Coronary artery (tissue), 2 donors: ENCODE results near the gene GPHN.

Source experiments
- DNase-seq: peaks from one replicate; pipeline ENCODE4 v3.0.0-alpha.2; 2017; ENCODE audit warnings: low spot score
- H3K27ac ChIP-seq, 2 donors: fragments of 200-600 bp; sonication (generic); one replicate each; pipeline ENCODE4 v1.5.1; 2016 to 2019
- H3K4me3 ChIP-seq: fragments of 200-600 bp; sonication (generic); 2 replicates; pipeline ENCODE4 v1.5.1; 2016; ENCODE audit warnings: mild to moderate bottlenecking, moderate library complexity
- CTCF ChIP-seq: fragments of 200-600 bp; sonication (generic); IDR thresholded peaks from one replicate; pipeline ENCODE4 v1.5.1; 2019; ENCODE audit warnings: antibody characterized with exemption

The GPHN gene

GRCh38 chr14:66758031-66758613 lies 250.2 kb downstream of the GPHN start:
- TF ChIP-seq CTCF, result no peak
- Histone ChIP-seq H3K4me3 (no peak overlapping the region), H3K27ac (no peak overlapping the region)
- DNase-seq, result no peak

- Histone ChIP-seq H3K27ac (no peak overlapping the region), H3K4me3 (no peak overlapping the region)
- no peak for TF ChIP-seq CTCF
- no peak for DNase-seq
Observed at GRCh38 chr14:66772146-66772545, 264.2 kb downstream of the GPHN start.

GRCh38 chr14:66782853-66783252 lies 274.9 kb downstream of the GPHN start:
- no peak for TF ChIP-seq CTCF
- Histone ChIP-seq H3K27ac (no peak overlapping the region), H3K4me3 (no peak overlapping the region)
- DNase-seq, result no peak

GRCh38 chr14:66790101-66790500 lies 282.2 kb downstream of the GPHN start:
- no peak for DNase-seq
- H3K27ac ChIP-seq, result no peak overlapping the region
- TF ChIP-seq CTCF, result no peak
- no peak overlapping the region for H3K4me3 ChIP-seq

- TF ChIP-seq CTCF, result no peak
- DNase-seq, result no peak
- Histone ChIP-seq H3K4me3 (no peak overlapping the region), H3K27ac (no peak overlapping the region)
Observed at GRCh38 chr14:66802962-66803361, 295.0 kb downstream of the GPHN start.

GRCh38 chr14:66804141-66804540 lies 296.2 kb downstream of the GPHN start:
- no peak for TF ChIP-seq CTCF
- DNase-seq, result no peak
- H3K27ac ChIP-seq, result no peak overlapping the region
- H3K4me3 ChIP-seq, result no peak overlapping the region

GRCh38 chr14:66813636-66814035 lies 305.7 kb downstream of the GPHN start:
- Histone ChIP-seq H3K27ac (no peak overlapping the region), H3K4me3 (no peak overlapping the region)
- TF ChIP-seq CTCF, result no peak
- DNase-seq, result no peak
